HepG2 (cell line): Measurements from ENCODE around the gene RAC3. TPM values are rescaled to one million over a fixed set of nuclear protein-coding genes. Genes with fewer than 3 reads are reported as not detected.
A peak's percentile ranks its signal among the peaks of the same experiment; 100 is the strongest.

Experiments used
- CENPX ChIP-seq: sonication (generic); formaldehyde crosslinking; IDR thresholded peaks from 2 replicates; pipeline ENCODE4 v1.9.0; 2021; ENCODE audit warnings: mild to moderate bottlenecking, missing genetic modification reagents, moderate library complexity
- ERF ChIP-seq: IDR thresholded peaks from 2 replicates; pipeline ENCODE4 v1.6.1; 2018; ENCODE audit warnings: missing biosample characterization, missing genetic modification reagents
- GLMP ChIP-seq: sonication (generic); formaldehyde crosslinking; IDR thresholded peaks from 2 replicates; pipeline ENCODE4 v1.9.0; 2021; ENCODE audit warnings: missing genetic modification reagents, mild to moderate bottlenecking, borderline replicate concordance
- HOXA9 ChIP-seq: sonication (generic); formaldehyde crosslinking; IDR thresholded peaks from 2 replicates; pipeline ENCODE4 v1.8.1; 2022; ENCODE audit warnings: missing genetic modification reagents, mild to moderate bottlenecking, moderate library complexity, borderline replicate concordance
- NCOA2 ChIP-seq: sonication (generic); formaldehyde crosslinking; IDR thresholded peaks from 2 replicates; pipeline ENCODE4 v1.8.0; 2022; ENCODE audit warnings: inconsistent platforms
- POLR2A ChIP-seq, 2 experiments: IDR thresholded peaks; 2 replicates each; pipeline ENCODE4 v1.6.1; 2011; ENCODE audit warnings: low read depth in 2 of 2, low read length in 2 of 2, mild to moderate bottlenecking in 1 of 2, moderate library complexity in 1 of 2; ENCODE audit not compliant: insufficient read depth in 1 of 2
- POLR2G ChIP-seq: fragments of 200-400 bp; formaldehyde crosslinking; IDR thresholded peaks from 2 replicates; pipeline ENCODE4 v1.6.1; 2018; ENCODE audit warnings: mild to moderate bottlenecking, low read depth, low read length, moderate library complexity
- RAD51 ChIP-seq: fragments of 450-650 bp; IDR thresholded peaks from 2 replicates; pipeline ENCODE4 v1.6.1; 2016; ENCODE audit warnings: borderline replicate concordance
- RBFOX2 ChIP-seq: fragments of 200-400 bp; formaldehyde crosslinking; IDR thresholded peaks from 2 replicates; pipeline ENCODE4 v1.6.1; 2017; ENCODE audit warnings: low read depth, mild to moderate bottlenecking, low read length
- STAG1 ChIP-seq: sonication (generic); formaldehyde crosslinking; IDR thresholded peaks from 2 replicates; pipeline ENCODE4 v1.4.0; 2020; ENCODE audit warnings: missing genetic modification reagents
- ZBTB37 ChIP-seq: sonication (generic); formaldehyde crosslinking; IDR thresholded peaks from 2 replicates; pipeline ENCODE4 v1.4.0; 2020; ENCODE audit warnings: mild to moderate bottlenecking, missing genetic modification reagents
- ZEB1 ChIP-seq: IDR thresholded peaks from 2 replicates; pipeline ENCODE4 v1.6.1; 2012; ENCODE audit warnings: mild to moderate bottlenecking, low read depth, inconsistent platforms; ENCODE audit not compliant: insufficient replicate concordance
- ZFP36 ChIP-seq: fragments of 150-350 bp; IDR thresholded peaks from 2 replicates; pipeline ENCODE4 v1.6.1; 2018; ENCODE audit warnings: borderline replicate concordance, low read length, low read depth; ENCODE audit not compliant: partially characterized antibody
- ZNF124 ChIP-seq: sonication (generic); formaldehyde crosslinking; IDR thresholded peaks from 2 replicates; pipeline ENCODE4 v1.4.0; 2020; ENCODE audit warnings: missing genetic modification reagents
- ZNF282 ChIP-seq: fragments of 450-650 bp; IDR thresholded peaks from 2 replicates; pipeline ENCODE4 v1.6.1; 2018; ENCODE audit not compliant: partially characterized antibody
- ZNF414 ChIP-seq: sonication (generic); formaldehyde crosslinking; IDR thresholded peaks from 2 replicates; pipeline ENCODE4 v1.5.0; 2020; ENCODE audit warnings: missing genetic modification reagents
- ZNF816 ChIP-seq: sonication (generic); formaldehyde crosslinking; IDR thresholded peaks from 2 replicates; pipeline ENCODE4 v1.8.0; 2022; ENCODE audit warnings: missing genetic modification reagents, mild to moderate bottlenecking, borderline replicate concordance
- polyA plus RNA-seq, 8 experiments: library from polyadenylated mRNA; depleted of rRNA in 3 of 8; stranded (reverse) in 7 of 8; unstranded in 1 of 8; fragments of >200 nt; fragmentation: Illumina TruSeq in 4 of 8; extraction: Trizol in 4 of 8; gene quantifications; 2 replicates each; pipeline versions ENCODE4 v1.2.1 to v1.2.3, GENCODE V29; 2011 to 2016; ENCODE audit warnings: low read depth in 4 of 8, missing spikeins in 1 of 8, mixed read lengths in 1 of 8; ENCODE audit not compliant: insufficient read depth in 1 of 8
- total RNA-seq, 5 experiments: library from RNA; depleted of rRNA; stranded (reverse); fragments of >200 nt; fragmentation: Illumina TruSeq; extraction: Trizol; gene quantifications; 2 replicates each; pipeline ENCODE4 v1.2.3, GENCODE V29; 2016; ENCODE audit warnings: low read depth in 1 of 5
- TF ChIP-seq, protein P1 (sequence below): sonication (generic); formaldehyde crosslinking; conservative IDR thresholded peaks from 2 replicates; pipeline ENCODE4 v1.4.0; 2020; ENCODE audit warnings: missing genetic modification reagents
- TF ChIP-seq, protein P2 (sequence below), 2 experiments: sonication (generic) in 1 of 2; formaldehyde crosslinking in 1 of 2; IDR thresholded peaks; 2 replicates each; pipeline versions ENCODE4 v1.4.0 to v1.6.1; 2016 to 2020; ENCODE audit warnings: borderline replicate concordance in 1 of 2, low read depth in 1 of 2, mild to moderate bottlenecking in 1 of 2, missing genetic modification reagents in 1 of 2
- TF ChIP-seq, protein P3 (sequence below): sonication (generic); formaldehyde crosslinking; IDR thresholded peaks from 2 replicates; pipeline ENCODE4 v1.5.0; 2020; ENCODE audit warnings: missing genetic modification reagents, mild to moderate bottlenecking, borderline replicate concordance

Gene RAC3
- total and polyA plus RNA-seq, 2 of the 13 experiments (the other 11 are each of a cell fraction or from before 2014, with no cell fraction given), result 10.5 to 21.3 TPM

DNA sequence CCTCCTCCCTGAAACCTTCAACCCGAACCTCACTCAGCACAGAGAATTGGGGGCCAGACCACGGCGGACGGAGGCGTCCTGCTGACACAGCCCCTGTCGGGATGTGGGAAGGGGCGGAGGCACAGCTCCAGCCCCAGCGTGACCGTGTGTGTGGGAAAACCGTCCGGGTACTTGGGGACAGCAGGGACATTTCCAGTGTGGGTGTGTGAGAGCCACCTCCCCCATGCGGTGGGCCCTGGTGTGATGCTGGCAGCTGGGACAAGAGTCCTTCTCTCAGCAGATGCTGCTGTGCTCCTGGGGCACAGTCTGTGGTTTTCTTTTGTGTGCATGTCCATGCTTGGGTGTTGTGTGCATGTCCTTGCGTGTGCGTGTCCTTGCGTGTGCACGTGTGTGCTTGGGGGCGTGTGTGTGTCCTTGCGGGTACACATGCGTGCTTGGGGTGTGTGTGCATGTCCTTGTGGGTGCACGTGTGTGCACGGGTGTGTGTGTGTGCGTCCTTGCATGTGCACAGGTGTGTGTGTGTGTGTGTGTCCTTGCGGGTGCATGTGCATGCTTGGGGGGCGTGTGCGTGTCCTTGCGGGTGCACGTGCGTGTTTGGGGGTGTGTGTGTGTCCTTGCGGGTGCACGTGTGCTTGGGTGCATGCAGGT lies 25.7 kb upstream of the RAC3 start (continued):
- TF ChIP-seq CENPX (CRISPR knock-in tag) (no peak), HOXA9 (CRISPR knock-in tag) (no peak), STAG1 (CRISPR knock-in tag) (no peak), GLMP (CRISPR knock-in tag) (no peak), POLR2A (IDR thresholded peaks at IDR 0.05; ENCODE audit: insufficient read depth in 1 of 2, low read depth in 2 of 2, low read length in 2 of 2) (peak in 1 of 2 experiments; percentile 28; a peak in 1 of 4 replicates), RBFOX2 (peak; percentile 77), ZNF414 (CRISPR knock-in tag) (no peak), ZBTB37 (CRISPR knock-in tag) (no peak), ERF (CRISPR knock-in tag) (no peak), RAD51 (no peak), ZNF282 (no peak), ZNF816 (no peak), NCOA2 (CRISPR knock-in tag) (no peak), ZEB1 (no peak), POLR2G (peak; percentile 71), ZNF124 (no peak), ZFP36 (no peak)
- TF ChIP-seq, protein P1, sequence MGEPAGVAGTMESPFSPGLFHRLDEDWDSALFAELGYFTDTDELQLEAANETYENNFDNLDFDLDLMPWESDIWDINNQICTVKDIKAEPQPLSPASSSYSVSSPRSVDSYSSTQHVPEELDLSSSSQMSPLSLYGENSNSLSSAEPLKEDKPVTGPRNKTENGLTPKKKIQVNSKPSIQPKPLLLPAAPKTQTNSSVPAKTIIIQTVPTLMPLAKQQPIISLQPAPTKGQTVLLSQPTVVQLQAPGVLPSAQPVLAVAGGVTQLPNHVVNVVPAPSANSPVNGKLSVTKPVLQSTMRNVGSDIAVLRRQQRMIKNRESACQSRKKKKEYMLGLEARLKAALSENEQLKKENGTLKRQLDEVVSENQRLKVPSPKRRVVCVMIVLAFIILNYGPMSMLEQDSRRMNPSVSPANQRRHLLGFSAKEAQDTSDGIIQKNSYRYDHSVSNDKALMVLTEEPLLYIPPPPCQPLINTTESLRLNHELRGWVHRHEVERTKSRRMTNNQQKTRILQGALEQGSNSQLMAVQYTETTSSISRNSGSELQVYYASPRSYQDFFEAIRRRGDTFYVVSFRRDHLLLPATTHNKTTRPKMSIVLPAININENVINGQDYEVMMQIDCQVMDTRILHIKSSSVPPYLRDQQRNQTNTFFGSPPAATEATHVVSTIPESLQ (CRISPR knock-in tag), result no peak
- TF ChIP-seq, protein P2, sequence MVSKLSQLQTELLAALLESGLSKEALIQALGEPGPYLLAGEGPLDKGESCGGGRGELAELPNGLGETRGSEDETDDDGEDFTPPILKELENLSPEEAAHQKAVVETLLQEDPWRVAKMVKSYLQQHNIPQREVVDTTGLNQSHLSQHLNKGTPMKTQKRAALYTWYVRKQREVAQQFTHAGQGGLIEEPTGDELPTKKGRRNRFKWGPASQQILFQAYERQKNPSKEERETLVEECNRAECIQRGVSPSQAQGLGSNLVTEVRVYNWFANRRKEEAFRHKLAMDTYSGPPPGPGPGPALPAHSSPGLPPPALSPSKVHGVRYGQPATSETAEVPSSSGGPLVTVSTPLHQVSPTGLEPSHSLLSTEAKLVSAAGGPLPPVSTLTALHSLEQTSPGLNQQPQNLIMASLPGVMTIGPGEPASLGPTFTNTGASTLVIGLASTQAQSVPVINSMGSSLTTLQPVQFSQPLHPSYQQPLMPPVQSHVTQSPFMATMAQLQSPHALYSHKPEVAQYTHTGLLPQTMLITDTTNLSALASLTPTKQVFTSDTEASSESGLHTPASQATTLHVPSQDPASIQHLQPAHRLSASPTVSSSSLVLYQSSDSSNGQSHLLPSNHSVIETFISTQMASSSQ (IDR thresholded peaks at IDR 0.05; ENCODE audit: low read depth), result no peak
- TF ChIP-seq, protein P2 (CRISPR knock-in tag; IDR thresholded peaks at IDR 0.05; ENCODE audit: borderline replicate concordance), result no peak
- TF ChIP-seq, protein P3, sequence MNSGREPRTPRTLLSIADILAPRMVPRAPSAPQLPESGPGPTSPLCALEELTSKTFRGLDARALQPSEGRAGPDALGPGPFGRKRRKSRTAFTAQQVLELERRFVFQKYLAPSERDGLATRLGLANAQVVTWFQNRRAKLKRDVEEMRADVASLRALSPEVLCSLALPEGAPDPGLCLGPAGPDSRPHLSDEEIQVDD (CRISPR knock-in tag), result no peak
